Stomach smooth muscle (tissue), 2 donors: ENCODE data around the gene C15orf61.

Source experiments
- H3K27ac ChIP-seq: one replicate; pipeline ENCODE4 v1.7.0; 2013; ENCODE audit warnings: mild to moderate bottlenecking, low read length, inconsistent platforms
- H3K27me3 ChIP-seq, 2 donors: one replicate each; pipeline ENCODE4 v1.7.0; 2013; ENCODE audit warnings: low read length in 2 of 2; ENCODE audit not compliant: insufficient read depth in 2 of 2, control insufficient read depth in 1 of 2
- H3K36me3 ChIP-seq, 2 donors: one replicate each; pipeline ENCODE4 v1.7.0; 2013; ENCODE audit warnings: low read length in 2 of 2; ENCODE audit not compliant: control insufficient read depth in 2 of 2, insufficient read depth in 2 of 2
- H3K4me1 ChIP-seq: one replicate; pipeline ENCODE4 v1.7.0; 2013; ENCODE audit warnings: low read length; ENCODE audit not compliant: control insufficient read depth, insufficient read depth
- H3K4me3 ChIP-seq, 2 donors: one replicate each; pipeline ENCODE4 v1.7.0; 2013; ENCODE audit warnings: low read length in 2 of 2
- H3K9ac ChIP-seq, 2 donors: one replicate each; pipeline ENCODE4 v1.7.0; 2013; ENCODE audit warnings: low read length in 2 of 2, mild to moderate bottlenecking in 1 of 2
- H3K9me3 ChIP-seq, 2 donors: one replicate each; pipeline ENCODE4 v1.7.0; 2013; ENCODE audit warnings: low read length in 2 of 2; ENCODE audit not compliant: control insufficient read depth in 2 of 2
- donor health status: healthy.
- donor health status: Pancreatic carcinoma.

C15orf61 gene

GRCh38 chr15:67551207-67551743 lies 30.3 kb downstream of the C15orf61 start:
- no peaks in the 10 kb centered on the region for H3K27me3 ChIP-seq
- peaks cover under 1 to 7% of the 10 kb centered on the region in 2 donors for H3K36me3 ChIP-seq
- H3K9me3 ChIP-seq, result no peaks in the 10 kb centered on the region
- H3K9ac ChIP-seq, result no peak overlapping the region
- no peak overlapping the region for H3K4me3 ChIP-seq
- H3K27ac ChIP-seq, result no peak overlapping the region
- peaks cover 4% of the 10 kb centered on the region for H3K4me1 ChIP-seq

DNA sequence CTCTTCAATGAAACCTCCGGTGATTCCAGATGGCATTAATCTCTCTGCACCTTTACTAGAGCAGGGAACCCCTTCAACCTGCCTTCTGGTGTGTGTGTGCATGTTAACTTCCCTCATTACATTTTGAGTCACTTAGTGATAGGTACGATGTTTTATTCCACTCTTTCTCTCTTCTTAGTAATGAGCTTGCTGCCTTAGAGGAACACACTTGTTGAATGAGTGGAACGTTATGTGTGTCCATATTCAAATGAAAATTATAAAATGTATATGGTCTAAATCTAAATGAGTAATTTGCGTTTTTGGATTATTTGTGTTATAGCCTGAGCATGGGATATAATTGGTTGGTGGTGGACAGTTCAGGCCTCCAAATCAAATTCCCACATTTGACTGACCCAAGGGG lies 33.6 kb downstream of the C15orf61 start:
- no peak overlapping the region for H3K9ac ChIP-seq
- H3K27ac ChIP-seq, result no peak overlapping the region
- no peaks in the 10 kb centered on the region for H3K4me1 ChIP-seq

DNA sequence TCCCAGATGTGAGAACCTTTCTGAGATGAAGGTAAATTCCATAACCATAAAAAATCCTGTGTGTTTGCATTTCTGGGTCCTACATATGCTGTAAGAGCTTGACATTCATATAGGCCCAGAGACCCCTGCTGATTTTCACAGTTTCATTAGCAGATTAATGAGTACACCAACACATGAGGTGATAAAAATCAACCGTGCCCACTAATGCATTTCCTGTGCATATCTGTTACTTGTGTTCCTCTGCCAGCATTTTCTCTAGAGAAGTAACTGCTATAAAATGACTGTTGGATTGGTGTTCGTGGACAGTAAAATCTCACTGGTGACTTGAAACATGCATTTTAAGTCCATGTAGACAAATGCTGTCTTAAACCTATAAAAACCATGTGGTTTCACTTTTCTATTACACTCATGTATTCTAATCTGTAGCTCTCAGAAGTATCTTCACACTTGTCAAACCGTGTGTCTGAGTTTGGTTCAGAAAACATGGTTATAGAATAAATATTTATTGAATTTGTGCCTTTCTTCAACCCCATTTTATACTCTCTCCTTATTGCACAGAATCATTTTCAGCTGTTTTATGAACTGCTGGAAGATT lies 36.1 kb downstream of the C15orf61 start:
- Histone ChIP-seq H3K27me3 (no peaks in the 10 kb centered on the region), H3K4me1 (no peaks in the 10 kb centered on the region), H3K36me3 (peaks cover 3 to 5% of the 10 kb centered on the region in 2 donors), H3K27ac (no peak overlapping the region), H3K4me3 (no peak overlapping the region), H3K9me3 (peaks cover 0 to 5% of the 10 kb centered on the region in 2 donors), H3K9ac (no peak overlapping the region)

More for the DNA sequence above, 33.6 kb downstream of the C15orf61 start:
- no peaks in the 10 kb centered on the region for H3K27me3 ChIP-seq
- peaks cover 0 to 5% of the 10 kb centered on the region in 2 donors for H3K9me3 ChIP-seq
- no peak overlapping the region for H3K4me3 ChIP-seq
- peaks cover 3 to 9% of the 10 kb centered on the region in 2 donors for H3K36me3 ChIP-seq

DNA sequence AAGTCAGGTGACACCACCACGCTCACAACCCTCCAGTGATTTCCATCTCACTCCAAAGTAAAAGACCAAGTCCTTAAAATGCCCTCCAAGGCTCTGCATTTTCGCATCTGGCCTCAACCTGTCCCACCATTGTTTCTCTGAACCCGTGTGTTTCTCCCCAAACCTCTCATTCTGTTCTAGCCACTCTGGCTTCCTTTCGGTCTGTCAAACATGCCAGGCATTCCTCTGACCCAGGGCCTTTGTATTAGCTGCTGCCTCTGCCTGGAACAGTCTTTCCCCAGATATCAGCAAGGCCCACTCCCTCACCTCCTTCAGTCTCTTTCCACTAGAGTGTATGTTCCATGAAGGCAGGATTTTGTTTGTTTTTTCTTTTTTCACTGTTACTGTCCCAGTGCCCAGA lies 37.6 kb downstream of the C15orf61 start:
- no peaks in the 10 kb centered on the region for H3K4me1 ChIP-seq

GRCh38 chr15:67559158-67559557 lies 38.2 kb downstream of the C15orf61 start:
- no peaks in the 10 kb centered on the region for H3K4me1 ChIP-seq
- H3K9ac ChIP-seq, result no peak overlapping the region
- peaks cover 3 to 5% of the 10 kb centered on the region in 2 donors for H3K36me3 ChIP-seq
- H3K27me3 ChIP-seq, result no peaks in the 10 kb centered on the region
- peaks cover 0 to 5% of the 10 kb centered on the region in 2 donors for H3K9me3 ChIP-seq
- no peak overlapping the region for H3K27ac ChIP-seq
- no peak overlapping the region for H3K4me3 ChIP-seq

More for the DNA sequence above, 37.6 kb downstream of the C15orf61 start:
- no peak overlapping the region for H3K4me3 ChIP-seq
- no peaks in the 10 kb centered on the region for H3K27me3 ChIP-seq
- no peak overlapping the region for H3K9ac ChIP-seq
- H3K27ac ChIP-seq, result no peak overlapping the region
- H3K9me3 ChIP-seq, result peaks cover 0 to 5% of the 10 kb centered on the region in 2 donors
- peaks cover 3 to 5% of the 10 kb centered on the region in 2 donors for H3K36me3 ChIP-seq

GRCh38 chr15:67559576-67559975 lies 38.6 kb downstream of the C15orf61 start:
- Histone ChIP-seq H3K9me3 (peaks cover 0 to 5% of the 10 kb centered on the region in 2 donors), H3K27me3 (no peaks in the 10 kb centered on the region), H3K27ac (no peak overlapping the region), H3K9ac (no peak overlapping the region), H3K36me3 (peaks cover 3 to 5% of the 10 kb centered on the region in 2 donors), H3K4me3 (no peak overlapping the region), H3K4me1 (no peaks in the 10 kb centered on the region)

DNA sequence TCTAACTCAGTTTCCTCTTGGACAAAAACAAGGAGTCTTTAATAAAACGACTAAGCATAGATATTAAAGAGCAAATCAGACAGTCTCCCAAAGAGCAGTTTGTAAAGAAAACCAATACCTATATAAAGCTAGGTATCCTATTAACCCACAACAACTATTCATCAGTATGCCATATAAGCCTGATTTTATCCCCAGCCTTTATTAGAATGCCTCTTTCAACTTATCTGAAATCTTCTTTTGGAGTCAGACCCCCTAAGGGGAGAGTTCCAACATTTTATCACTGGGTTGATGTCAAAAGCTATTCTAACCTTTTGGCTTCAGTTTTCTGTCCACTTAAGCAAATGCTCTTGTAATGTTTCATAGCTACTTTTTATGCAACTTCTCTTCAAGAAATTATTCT lies 39.4 kb downstream of the C15orf61 start:
- H3K36me3 ChIP-seq, result peaks cover 3 to 5% of the 10 kb centered on the region in 2 donors
- no peak overlapping the region for H3K4me3 ChIP-seq
- no peak overlapping the region for H3K27ac ChIP-seq
- H3K4me1 ChIP-seq, result no peaks in the 10 kb centered on the region
- peaks cover 0 to 5% of the 10 kb centered on the region in 2 donors for H3K9me3 ChIP-seq
- no peaks in the 10 kb centered on the region for H3K27me3 ChIP-seq
- no peak overlapping the region for H3K9ac ChIP-seq

DNA sequence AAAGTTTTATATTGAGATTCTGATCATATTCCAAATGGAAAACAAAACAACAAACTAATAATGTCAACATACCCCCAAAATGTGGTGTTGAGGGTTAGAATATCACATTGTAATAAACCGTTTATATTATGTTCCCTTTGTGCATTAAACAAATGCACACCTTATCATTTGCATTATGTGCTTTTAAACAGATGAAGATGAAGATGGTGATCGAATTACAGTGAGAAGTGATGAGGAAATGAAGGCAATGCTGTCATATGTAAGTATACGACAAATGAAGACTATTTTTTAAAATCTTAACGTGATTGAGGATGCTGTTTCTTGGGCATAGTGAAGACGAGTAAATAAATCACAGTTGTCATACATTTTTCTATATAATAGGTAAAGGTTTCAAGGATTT lies 42.2 kb downstream of the C15orf61 start:
- no peak overlapping the region for H3K27ac ChIP-seq
- H3K27me3 ChIP-seq, result no peaks in the 10 kb centered on the region
- H3K4me1 ChIP-seq, result no peaks in the 10 kb centered on the region
- no peak overlapping the region for H3K4me3 ChIP-seq
- no peak overlapping the region for H3K9ac ChIP-seq
- H3K36me3 ChIP-seq, result peaks cover 3 to 4% of the 10 kb centered on the region in 2 donors
- H3K9me3 ChIP-seq, result peaks cover 0 to 4% of the 10 kb centered on the region in 2 donors

DNA sequence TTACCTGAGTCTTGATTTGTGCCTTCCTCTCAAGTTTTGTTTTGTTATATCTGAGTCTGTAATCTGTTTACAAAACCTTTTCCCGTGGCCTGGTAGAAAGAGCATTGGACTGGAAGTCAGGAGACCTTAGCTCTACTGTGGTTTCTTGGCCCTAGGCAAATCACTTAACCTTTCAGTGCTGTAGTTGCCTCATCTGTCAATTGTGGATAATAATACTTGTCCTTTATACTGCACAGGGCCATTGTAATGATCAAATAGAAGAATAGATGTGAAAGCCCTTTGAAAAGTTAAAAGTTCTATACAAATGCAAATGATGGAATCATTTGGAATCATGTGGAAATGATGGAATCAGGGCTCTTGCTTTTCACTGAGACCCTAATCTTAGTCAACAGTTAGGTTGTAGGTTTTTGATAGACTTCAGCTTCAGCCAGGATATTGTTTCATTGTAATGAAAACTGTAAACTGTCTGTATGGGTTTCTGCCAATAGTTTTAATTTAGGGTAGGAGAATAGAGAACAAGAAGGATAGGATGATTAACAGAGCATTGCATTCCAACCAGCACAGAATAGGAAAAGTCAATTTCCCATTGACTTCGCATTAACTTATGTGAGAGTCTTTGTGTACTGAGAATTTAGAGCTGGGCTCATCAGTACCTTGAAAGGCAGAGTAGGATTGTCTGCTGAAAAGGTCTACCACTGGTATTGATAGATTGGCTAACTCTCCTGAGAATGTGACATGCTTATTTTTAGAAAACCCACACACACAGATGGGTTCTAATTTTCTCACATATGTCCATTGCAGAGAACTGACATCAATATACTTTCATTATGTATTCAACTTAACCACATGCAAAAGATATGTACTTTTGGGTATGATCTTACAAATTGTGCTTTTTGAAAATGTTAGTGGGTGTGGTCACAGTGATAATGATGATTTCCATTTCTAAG lies 43.4 kb downstream of the C15orf61 start:
- no peak overlapping the region for H3K9ac ChIP-seq
- H3K27ac ChIP-seq, result no peak overlapping the region
- no peaks in the 10 kb centered on the region for H3K4me1 ChIP-seq
- peaks cover 0 to 2% of the 10 kb centered on the region in 2 donors for H3K36me3 ChIP-seq
- no peaks in the 10 kb centered on the region for H3K9me3 ChIP-seq
- no peak overlapping the region for H3K4me3 ChIP-seq
- no peaks in the 10 kb centered on the region for H3K27me3 ChIP-seq

- Histone ChIP-seq H3K9ac (no peak overlapping the region), H3K36me3 (peaks cover 0 to 1% of the 10 kb centered on the region in 2 donors), H3K4me3 (no peak overlapping the region), H3K4me1 (no peaks in the 10 kb centered on the region), H3K27ac (no peak overlapping the region), H3K9me3 (no peaks in the 10 kb centered on the region), H3K27me3 (no peaks in the 10 kb centered on the region)
Measured at GRCh38 chr15:67564968-67565345, 44.0 kb downstream of the C15orf61 start.
